Measurements from ENCODE around the gene ESRP2.

DNA sequence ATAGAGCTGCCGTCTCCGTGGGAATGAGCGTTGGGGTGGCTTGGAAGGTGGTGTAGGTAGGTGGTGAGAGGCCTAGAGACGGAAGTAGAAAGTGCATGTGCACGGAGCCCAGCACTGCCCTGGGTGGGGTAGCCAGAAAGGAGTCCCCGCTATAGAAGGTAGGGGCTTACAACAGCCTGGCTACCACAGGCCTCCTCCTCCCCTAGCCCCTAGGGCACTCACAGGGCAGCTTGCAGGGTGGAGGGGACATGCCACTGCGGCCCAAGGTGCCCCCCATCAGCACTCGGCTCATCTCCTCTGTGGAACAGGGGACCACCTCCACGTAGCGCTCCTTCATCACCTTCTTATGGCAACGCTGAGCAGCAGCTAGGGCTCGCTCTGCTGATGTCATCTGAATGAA is 5.0 kb downstream of the ESRP2 start:
- TF ChIP-seq CTCF (IDR thresholded peaks at IDR 0.05) = no peak
- TF ChIP-seq POLR2A (IDR thresholded peaks at IDR 0.05) = no peak
